Measurements from ENCODE around the gene TXNDC16. TPM values are rescaled to one million over a fixed set of nuclear protein-coding genes. Genes with fewer than 3 reads are reported as not detected.

The TXNDC16 gene
- total and polyA plus RNA-seq, 10 donors: 1.5 to 18.1 (median 14.9) TPM

DNA sequence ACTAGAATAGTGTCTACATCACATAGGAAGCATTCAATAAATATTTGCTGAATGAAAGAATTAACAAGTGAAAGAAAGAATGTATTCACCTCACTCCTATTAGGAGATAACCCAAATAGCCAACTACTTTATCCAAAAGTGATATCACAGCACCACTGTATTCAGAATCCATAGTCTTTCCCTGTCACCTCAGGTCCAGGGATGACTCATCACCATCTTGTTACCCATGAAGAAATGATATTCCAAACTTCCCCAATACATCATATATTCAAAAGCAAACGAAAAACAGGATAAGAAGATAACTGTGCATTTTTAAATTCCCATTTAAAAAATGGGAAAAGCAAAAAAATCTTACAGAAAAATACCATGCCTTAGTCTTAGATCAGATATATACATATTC lies 39.1 kb downstream of the TXNDC16 start:
- no peak for DNase-seq
- no peak for TF ChIP-seq POLR2A (IDR thresholded peaks at IDR 0.05)
- TF ChIP-seq, protein P1, sequence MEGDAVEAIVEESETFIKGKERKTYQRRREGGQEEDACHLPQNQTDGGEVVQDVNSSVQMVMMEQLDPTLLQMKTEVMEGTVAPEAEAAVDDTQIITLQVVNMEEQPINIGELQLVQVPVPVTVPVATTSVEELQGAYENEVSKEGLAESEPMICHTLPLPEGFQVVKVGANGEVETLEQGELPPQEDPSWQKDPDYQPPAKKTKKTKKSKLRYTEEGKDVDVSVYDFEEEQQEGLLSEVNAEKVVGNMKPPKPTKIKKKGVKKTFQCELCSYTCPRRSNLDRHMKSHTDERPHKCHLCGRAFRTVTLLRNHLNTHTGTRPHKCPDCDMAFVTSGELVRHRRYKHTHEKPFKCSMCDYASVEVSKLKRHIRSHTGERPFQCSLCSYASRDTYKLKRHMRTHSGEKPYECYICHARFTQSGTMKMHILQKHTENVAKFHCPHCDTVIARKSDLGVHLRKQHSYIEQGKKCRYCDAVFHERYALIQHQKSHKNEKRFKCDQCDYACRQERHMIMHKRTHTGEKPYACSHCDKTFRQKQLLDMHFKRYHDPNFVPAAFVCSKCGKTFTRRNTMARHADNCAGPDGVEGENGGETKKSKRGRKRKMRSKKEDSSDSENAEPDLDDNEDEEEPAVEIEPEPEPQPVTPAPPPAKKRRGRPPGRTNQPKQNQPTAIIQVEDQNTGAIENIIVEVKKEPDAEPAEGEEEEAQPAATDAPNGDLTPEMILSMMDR (IDR thresholded peaks at IDR 0.05 in 8 of 11, conservative IDR thresholded peaks at IDR 0.05 in 3 of 11): no peak
- TF ChIP-seq POLR2AphosphoS5 (IDR thresholded peaks at IDR 0.05): no peak
- intact Hi-C loops (cut with DNase I; ENCODE audit: low total_unique reads): no loop called here
- WGBS, 5 donors: 81 to 97% (median 89%) methylated on average over 1 of the region's 1 CpG
- Histone ChIP-seq H3K36me3 (peaks cover 0 to 31% (median 3%) of the 10 kb centered on the region in 6 donors), H3K4me1 (no peaks in the 10 kb centered on the region), H3K4me3 (no peak overlapping the region), H3K27ac (no peak overlapping the region), H3K27me3 (replicated peaks in 1 of 7) (no peaks in the 10 kb centered on the region), H3K9me3 (no peaks in the 10 kb centered on the region)

DNA sequence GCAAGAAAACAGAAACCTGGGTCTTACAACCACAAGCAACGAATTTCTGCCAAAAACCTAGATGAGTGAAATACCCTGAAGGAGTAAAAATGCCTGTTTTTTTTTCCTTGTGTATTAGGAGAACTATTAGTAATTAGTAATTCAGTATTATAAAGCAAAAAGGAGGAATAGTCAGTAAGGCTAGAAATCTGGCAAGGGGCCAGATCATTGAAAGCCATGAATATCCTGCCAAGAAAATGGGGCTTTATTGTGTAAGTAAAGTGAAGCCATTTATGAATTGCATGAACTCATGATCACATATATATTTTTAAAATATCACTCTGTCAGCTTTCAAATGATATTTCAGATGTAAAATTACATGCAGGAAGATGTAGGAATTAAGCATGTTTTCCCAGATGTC lies 57.9 kb downstream of the TXNDC16 start:
- TF ChIP-seq POLR2A (IDR thresholded peaks at IDR 0.05): no peak
- TF ChIP-seq, protein P1 (IDR thresholded peaks at IDR 0.05 in 8 of 11, conservative IDR thresholded peaks at IDR 0.05 in 3 of 11): no peak
- no peak for TF ChIP-seq POLR2AphosphoS5 (IDR thresholded peaks at IDR 0.05)
- 85 to 100% (median 93%) methylated on average over 1 of the region's 1 CpG for WGBS, 5 donors
- Histone ChIP-seq H3K4me3 (no peak overlapping the region), H3K27ac (no peak overlapping the region), H3K27me3 (replicated peaks in 1 of 7) (no peaks in the 10 kb centered on the region), H3K9me3 (peaks cover 3 to 30% (median 26%) of the 10 kb centered on the region in 8 donors), H3K36me3 (peaks cover 0 to 50% (median 7%) of the 10 kb centered on the region in 6 donors), H3K4me1 (no peaks in the 10 kb centered on the region)
- intact Hi-C loops (cut with DNase I; ENCODE audit: low total_unique reads): no loop called here
- DNase-seq: no peak

DNA sequence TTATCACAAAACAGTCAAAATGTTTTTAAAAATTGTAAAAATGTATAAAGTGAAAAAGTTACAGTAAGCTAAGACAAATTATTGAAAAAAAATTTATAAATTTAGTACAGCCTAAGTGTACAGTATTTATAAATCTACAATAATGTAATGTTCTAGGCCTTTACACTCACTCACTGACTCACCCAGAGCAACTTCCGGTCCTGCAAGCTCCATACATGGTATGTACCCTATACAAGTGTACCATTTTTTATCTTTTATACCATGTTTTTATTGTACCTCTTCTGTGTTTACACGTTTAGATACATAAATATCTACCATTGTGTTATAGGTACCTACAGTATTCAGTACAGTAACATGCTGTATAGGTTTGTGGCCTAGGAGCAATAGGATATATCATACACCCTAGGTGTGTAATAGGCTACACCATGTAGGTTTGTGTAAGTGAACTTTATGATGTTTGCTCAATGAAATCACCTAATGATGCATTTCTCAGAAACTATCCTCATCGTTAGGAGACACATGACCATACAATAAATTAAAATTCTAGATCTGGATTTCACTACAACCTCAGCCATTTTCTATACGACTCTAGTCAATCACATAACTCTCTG lies 66.8 kb downstream of the TXNDC16 start:
- WGBS, 5 donors: 91 to 97% (median 92%) methylated on average over 4 of the region's 4 CpGs
- no peak for DNase-seq
- Histone ChIP-seq H3K27me3 (replicated peaks in 1 of 7) (no peaks in the 10 kb centered on the region), H3K36me3 (peaks cover 0 to 59% (median 0%) of the 10 kb centered on the region in 6 donors), H3K27ac (no peak overlapping the region), H3K4me1 (no peaks in the 10 kb centered on the region), H3K9me3 (no peaks in the 10 kb centered on the region), H3K4me3 (no peak overlapping the region)
- TF ChIP-seq, protein P1 (IDR thresholded peaks at IDR 0.05 in 8 of 11, conservative IDR thresholded peaks at IDR 0.05 in 3 of 11): no peak
- TF ChIP-seq POLR2AphosphoS5 (IDR thresholded peaks at IDR 0.05) (no peak), POLR2A (IDR thresholded peaks at IDR 0.05) (no peak)
- intact Hi-C loops (cut with DNase I; ENCODE audit: low total_unique reads): no loop called here

DNA sequence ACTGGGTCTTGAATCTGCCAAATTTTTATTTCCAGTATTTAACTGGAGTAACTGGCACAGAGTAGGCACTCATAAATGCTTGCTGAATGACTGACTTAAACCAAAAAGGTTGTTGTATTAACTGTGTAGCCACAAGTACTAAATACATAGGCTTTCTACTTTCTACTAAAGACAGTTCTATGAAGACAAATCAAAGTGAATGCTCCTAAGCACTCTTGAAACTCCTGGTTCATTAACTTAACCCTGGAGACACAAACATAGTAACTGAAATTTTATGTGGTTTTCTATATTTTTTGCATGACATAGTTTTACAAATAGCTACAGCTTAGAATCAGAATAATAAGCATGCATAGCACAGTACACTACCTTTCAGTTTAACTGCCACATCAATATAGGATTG lies 70.4 kb downstream of the TXNDC16 start:
- TF ChIP-seq, protein P1 (IDR thresholded peaks at IDR 0.05 in 8 of 11, conservative IDR thresholded peaks at IDR 0.05 in 3 of 11): no peak
- TF ChIP-seq POLR2A (IDR thresholded peaks at IDR 0.05): no peak
- TF ChIP-seq POLR2AphosphoS5 (IDR thresholded peaks at IDR 0.05): no peak
- Histone ChIP-seq H3K4me1 (no peaks in the 10 kb centered on the region), H3K36me3 (peaks cover 0 to 50% (median 0%) of the 10 kb centered on the region in 6 donors), H3K4me3 (no peak overlapping the region), H3K27ac (no peak overlapping the region), H3K9me3 (peaks cover 0 to 7% (median 5%) of the 10 kb centered on the region in 8 donors), H3K27me3 (replicated peaks in 1 of 7) (no peaks in the 10 kb centered on the region)
- no peak for DNase-seq
- intact Hi-C loops (cut with DNase I; ENCODE audit: low total_unique reads): no loop called here

Data from spleen (tissue), 11 donors.